CD4-positive, CD25-positive, alpha-beta regulatory T cell (primary cell): ENCODE data around the gene KRTAP21-3. TPM values are rescaled to one million over a fixed set of nuclear protein-coding genes. Genes with fewer than 3 reads are reported as not detected.

ENCODE experiments used
- ATAC-seq, 2 donors: fragments of 150-1000 bp; cut with Tn5 transposase; one replicate each; pipeline ENCODE4 v1.10.0; 2021; ENCODE audit warnings: low read depth in 2 of 2, moderate number of reproducible peaks in 2 of 2, moderate library complexity in 1 of 2
- DNase-seq, 3 donors: peaks; one replicate each; pipeline versions ENCODE4 v3.0.0 to v3.0.0-alpha.2; 2012 to 2022; ENCODE audit warnings: mixed read lengths in 1 of 3
- H3K27ac ChIP-seq: one replicate; pipeline ENCODE4 v1.7.0; 2013; ENCODE audit warnings: mild to moderate bottlenecking, low read length; ENCODE audit not compliant: insufficient read depth, poor library complexity, severe bottlenecking
- H3K27me3 ChIP-seq: one replicate; pipeline ENCODE4 v1.7.0; 2013; ENCODE audit warnings: low read length; ENCODE audit not compliant: control insufficient read depth, insufficient read depth
- H3K36me3 ChIP-seq: one replicate; pipeline ENCODE4 v1.7.0; 2013; ENCODE audit warnings: mild to moderate bottlenecking, low read length, moderate library complexity; ENCODE audit not compliant: control insufficient read depth, insufficient read depth
- H3K4me1 ChIP-seq: 2 replicates; pipeline ENCODE4 v1.7.0; 2013; ENCODE audit warnings: mild to moderate bottlenecking, low read length; ENCODE audit not compliant: insufficient read depth, control insufficient read depth, poor library complexity, severe bottlenecking
- H3K4me3 ChIP-seq: one replicate; pipeline ENCODE4 v1.7.0; 2013; ENCODE audit warnings: low read depth, mild to moderate bottlenecking, low read length, moderate library complexity
- H3K9me3 ChIP-seq, 2 experiments: 1 replicate in 1 of 2; 2 replicates in 1 of 2; pipeline ENCODE4 v1.7.0; 2013; ENCODE audit warnings: low read length in 2 of 2, mild to moderate bottlenecking in 1 of 2, moderate library complexity in 1 of 2; ENCODE audit not compliant: control insufficient read depth in 2 of 2
- H3K27ac Mint-ChIP-seq, 3 donors: one replicate each; pipeline ENCODE4 v1.8.0; 2020 to 2022; ENCODE audit warnings: mild to moderate bottlenecking in 3 of 3, mixed read lengths in 3 of 3, moderate library complexity in 2 of 3
- H3K27me3 Mint-ChIP-seq: one replicate; pipeline ENCODE4 v1.8.0; 2022; ENCODE audit warnings: mild to moderate bottlenecking, mixed read lengths
- H3K36me3 Mint-ChIP-seq: one replicate; pipeline ENCODE4 v1.8.0; 2020; ENCODE audit warnings: mixed read lengths
- H3K4me1 Mint-ChIP-seq, 4 donors: one replicate each; pipeline ENCODE4 v1.8.0; 2020 to 2022; ENCODE audit warnings: mixed read lengths in 4 of 4, mild to moderate bottlenecking in 1 of 4
- H3K4me3 Mint-ChIP-seq, 4 donors: one replicate each; pipeline ENCODE4 v1.8.0; 2020 to 2022; ENCODE audit warnings: mild to moderate bottlenecking in 4 of 4, mixed read lengths in 4 of 4, moderate library complexity in 3 of 4
- H3K9me3 Mint-ChIP-seq, 7 donors: one replicate each; pipeline ENCODE4 v1.8.0; 2020 to 2022; ENCODE audit warnings: mixed read lengths in 7 of 7, mild to moderate bottlenecking in 3 of 7, moderate library complexity in 2 of 7
- polyA plus RNA-seq, 4 donors: library from polyadenylated mRNA; unstranded; fragments of 300-500 nt; fragmentation: Illumina TruSeq; gene quantifications; one replicate each; pipeline ENCODE4 v1.2.3, GENCODE V29; 2021
- total RNA-seq: library from RNA; stranded (reverse); gene quantifications from one replicate; pipeline ENCODE4 v1.2.3, GENCODE V29; 2022

Gene KRTAP21-3
- total and polyA plus RNA-seq, 5 donors from 2014 or later, result not detected

- peaks cover 0 to 2% (median 0%) of the 10 kb centered on the region in 7 donors for H3K9me3 Mint-ChIP-seq
- no peaks in the 10 kb centered on the region for H3K9me3 ChIP-seq
- DNase-seq (no peak), ATAC-seq (no peak)
- H3K4me1 ChIP-seq, result no peaks in the 10 kb centered on the region
- no peaks in the 10 kb centered on the region for H3K27me3 Mint-ChIP-seq
- H3K4me3 Mint-ChIP-seq, result no peak overlapping the region
- H3K36me3 ChIP-seq, result no peaks in the 10 kb centered on the region
- no peak overlapping the region for H3K27ac ChIP-seq
- no peaks in the 10 kb centered on the region for H3K27me3 ChIP-seq
- no peak overlapping the region for H3K4me3 ChIP-seq
- H3K4me1 Mint-ChIP-seq, result no peaks in the 10 kb centered on the region
- no peak overlapping the region for H3K27ac Mint-ChIP-seq
- H3K36me3 Mint-ChIP-seq, result no peaks in the 10 kb centered on the region
Measured at GRCh38 chr21:30689822-30690221, 28.8 kb downstream of the KRTAP21-3 start.

GRCh38 chr21:30684506-30684905 lies 34.1 kb downstream of the KRTAP21-3 start:
- no peak overlapping the region for H3K4me3 ChIP-seq
- no peak overlapping the region for H3K27ac Mint-ChIP-seq
- ATAC-seq (no peak), DNase-seq (no peak)
- no peaks in the 10 kb centered on the region for H3K36me3 Mint-ChIP-seq
- H3K27ac ChIP-seq, result no peak overlapping the region
- no peaks in the 10 kb centered on the region for H3K36me3 ChIP-seq
- H3K9me3 Mint-ChIP-seq, result peaks cover 0 to 3% (median 0%) of the 10 kb centered on the region in 7 donors
- H3K4me1 Mint-ChIP-seq, result no peaks in the 10 kb centered on the region
- H3K4me3 Mint-ChIP-seq, result no peak overlapping the region
- H3K4me1 ChIP-seq, result no peaks in the 10 kb centered on the region
- H3K9me3 ChIP-seq, result no peaks in the 10 kb centered on the region
- H3K27me3 ChIP-seq, result no peaks in the 10 kb centered on the region
- no peaks in the 10 kb centered on the region for H3K27me3 Mint-ChIP-seq

GRCh38 chr21:30680586-30680985 lies 38.0 kb downstream of the KRTAP21-3 start:
- no peak for DNase-seq
- Histone ChIP-seq H3K9me3 (no peaks in the 10 kb centered on the region), H3K36me3 (no peaks in the 10 kb centered on the region), H3K4me3 (no peak overlapping the region), H3K27me3 (no peaks in the 10 kb centered on the region), H3K27ac (no peak overlapping the region), H3K4me1 (no peaks in the 10 kb centered on the region)
- H3K27me3 Mint-ChIP-seq, result no peaks in the 10 kb centered on the region
- ATAC-seq, result no peak
- H3K9me3 Mint-ChIP-seq, result peaks cover 0 to 5% (median 0%) of the 10 kb centered on the region in 7 donors
- no peak overlapping the region for H3K4me3 Mint-ChIP-seq
- no peak overlapping the region for H3K27ac Mint-ChIP-seq
- no peaks in the 10 kb centered on the region for H3K36me3 Mint-ChIP-seq
- no peaks in the 10 kb centered on the region for H3K4me1 Mint-ChIP-seq

- Mint-ChIP-seq H3K27me3 (no peaks in the 10 kb centered on the region), H3K27ac (no peak overlapping the region), H3K4me3 (no peak overlapping the region), H3K36me3 (no peaks in the 10 kb centered on the region), H3K9me3 (peaks cover 0 to 2% (median 2%) of the 10 kb centered on the region in 7 donors), H3K4me1 (no peaks in the 10 kb centered on the region)
- DNase-seq (no peak), ATAC-seq (no peak)
- Histone ChIP-seq H3K27me3 (no peaks in the 10 kb centered on the region), H3K4me3 (no peak overlapping the region), H3K36me3 (no peaks in the 10 kb centered on the region), H3K4me1 (no peaks in the 10 kb centered on the region), H3K27ac (no peak overlapping the region), H3K9me3 (no peaks in the 10 kb centered on the region)
Measured at GRCh38 chr21:30676737-30677136, 41.8 kb downstream of the KRTAP21-3 start.

GRCh38 chr21:30674312-30674711 lies 44.3 kb downstream of the KRTAP21-3 start:
- Histone ChIP-seq H3K4me3 (no peak overlapping the region), H3K27ac (no peak overlapping the region), H3K27me3 (no peaks in the 10 kb centered on the region), H3K9me3 (no peaks in the 10 kb centered on the region), H3K4me1 (no peaks in the 10 kb centered on the region), H3K36me3 (no peaks in the 10 kb centered on the region)
- Mint-ChIP-seq H3K36me3 (no peaks in the 10 kb centered on the region), H3K4me3 (no peak overlapping the region), H3K4me1 (no peaks in the 10 kb centered on the region), H3K27me3 (no peaks in the 10 kb centered on the region), H3K9me3 (peaks cover 0 to 10% (median 2%) of the 10 kb centered on the region in 7 donors), H3K27ac (no peak overlapping the region)
- DNase-seq, result no peak
- no peak for ATAC-seq

- ATAC-seq (no peak), DNase-seq (no peak)
- Mint-ChIP-seq H3K9me3 (peaks cover 0 to 10% (median 5%) of the 10 kb centered on the region in 7 donors), H3K4me3 (no peak overlapping the region), H3K27me3 (no peaks in the 10 kb centered on the region), H3K36me3 (no peaks in the 10 kb centered on the region), H3K4me1 (no peaks in the 10 kb centered on the region), H3K27ac (no peak overlapping the region)
- Histone ChIP-seq H3K36me3 (no peaks in the 10 kb centered on the region), H3K27me3 (no peaks in the 10 kb centered on the region), H3K4me1 (no peaks in the 10 kb centered on the region), H3K4me3 (no peak overlapping the region), H3K9me3 (no peaks in the 10 kb centered on the region), H3K27ac (no peak overlapping the region)
Measured at GRCh38 chr21:30672985-30673650, 45.5 kb downstream of the KRTAP21-3 start.

GRCh38 chr21:30668776-30669175 lies 49.8 kb downstream of the KRTAP21-3 start:
- no peaks in the 10 kb centered on the region for H3K36me3 Mint-ChIP-seq
- no peak overlapping the region for H3K4me3 Mint-ChIP-seq
- H3K36me3 ChIP-seq, result no peaks in the 10 kb centered on the region
- no peak overlapping the region for H3K4me3 ChIP-seq
- H3K9me3 Mint-ChIP-seq, result peaks cover 0 to 10% (median 3%) of the 10 kb centered on the region in 7 donors
- ATAC-seq, result no peak
- no peaks in the 10 kb centered on the region for H3K4me1 Mint-ChIP-seq
- H3K4me1 ChIP-seq, result no peaks in the 10 kb centered on the region
- no peak overlapping the region for H3K27ac ChIP-seq
- no peak overlapping the region for H3K27ac Mint-ChIP-seq
- no peak for DNase-seq
- no peaks in the 10 kb centered on the region for H3K27me3 ChIP-seq
- no peaks in the 10 kb centered on the region for H3K27me3 Mint-ChIP-seq
- no peaks in the 10 kb centered on the region for H3K9me3 ChIP-seq
